Measurements from ENCODE around the gene DDX3Y.

DNA sequence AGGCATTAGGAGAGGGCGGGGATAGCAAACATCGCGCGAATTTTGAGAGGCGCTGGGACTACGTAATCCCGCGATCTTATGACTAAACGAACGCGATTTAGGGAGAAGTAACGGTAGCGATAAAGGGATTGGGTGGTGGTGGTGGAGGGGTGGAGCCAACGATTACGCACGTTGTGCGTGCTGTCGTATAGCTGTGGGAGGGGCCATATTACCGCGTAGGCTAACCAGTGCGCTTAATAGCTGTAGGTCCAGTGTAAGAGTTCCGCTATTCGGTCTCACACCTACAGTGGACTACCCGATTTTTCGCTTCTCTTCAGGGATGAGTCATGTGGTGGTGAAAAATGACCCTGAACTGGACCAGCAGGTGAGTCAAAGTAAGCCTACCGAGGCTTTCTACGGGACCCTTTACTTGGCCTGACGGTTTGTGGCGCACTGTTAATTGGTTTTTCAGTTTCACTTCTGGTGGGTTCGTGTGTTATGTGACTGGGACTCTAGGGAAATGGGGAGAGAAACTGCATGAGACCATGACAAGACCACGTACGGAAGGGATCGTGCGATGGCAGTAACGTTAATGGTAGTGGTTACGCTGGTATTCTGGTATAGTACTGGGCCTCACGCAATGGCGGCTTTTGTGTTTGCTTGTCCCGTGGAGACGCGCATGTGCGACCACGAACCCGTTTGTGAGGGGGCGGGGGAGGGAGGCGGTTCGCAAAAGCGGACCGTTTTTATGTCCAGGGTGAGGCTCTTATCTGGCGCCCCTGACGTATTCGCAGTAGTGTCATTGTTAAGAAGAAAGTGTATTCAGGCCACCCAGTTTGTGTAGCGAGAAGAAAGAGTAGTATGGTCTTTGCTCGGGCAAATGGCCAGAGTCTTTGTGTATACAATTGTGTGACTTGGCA is at the start of gene DDX3Y:
- TF ChIP-seq POLR2AphosphoS5 (IDR thresholded peaks at IDR 0.05) (peak in 1 of 3 donors; percentile 96), CTCF (IDR thresholded peaks at IDR 0.05) (no peak)

All from transverse colon (tissue), 4 donors.